ENCODE results near the gene ARSA. TPM values are rescaled to one million over a fixed set of nuclear protein-coding genes. Genes with fewer than 3 reads are reported as not detected.
A peak's percentile ranks its signal among the peaks of the same experiment; 100 is the strongest.

The ARSA gene
- polyA plus RNA-seq, 1 of the 3 experiments (the other 2 are of a cell fraction), result 34.2 TPM

GRCh38 chr22:50633771-50634170, 5.8 kb upstream of the ARSA start:
- TF ChIP-seq RFX5 (IDR thresholded peaks at IDR 0.05; ENCODE audit: low read length) (no peak), USF2 (IDR thresholded peaks at IDR 0.05; ENCODE audit: borderline replicate concordance, low read depth, low read length) (no peak), SMC3 (IDR thresholded peaks at IDR 0.05; ENCODE audit: low read depth, low read length) (no peak)
- 84% methylated on average over 10 of the region's 11 CpGs for WGBS (ENCODE audit: low lambda C conversion rate)
- Histone ChIP-seq H3K9me3 (no peaks in the 10 kb centered on the region), H3K27me3 (ENCODE audit: insufficient read depth) (no peaks in the 10 kb centered on the region), H3K36me3 (replicated peaks in 1 of 2; ENCODE audit: control insufficient read depth in 1 of 2, insufficient read depth in 2 of 2, low read length in 1 of 2) (no peaks in the 10 kb centered on the region), H2AFZ (ENCODE audit: low read depth) (no peak overlapping the region), H3K27ac (ENCODE audit: low read depth in 2 of 2, low read length in 1 of 2) (no peak overlapping the region), H3K9ac (no peak overlapping the region), H3K4me2 (no peak overlapping the region), H3K79me2 (ENCODE audit: insufficient read depth) (no peaks in the 10 kb centered on the region), H3K4me1 (ENCODE audit: control insufficient read depth in 1 of 2, insufficient read depth in 2 of 2, low read depth in 1 of 2, low read length in 1 of 2) (peaks cover 5 to 8% of the 10 kb centered on the region in 2 experiments; a peak in 1 of 4 replicates), H3K9me2 (no peaks in the 10 kb centered on the region), H3F3A (replicated peaks; ENCODE audit: insufficient read depth) (no peaks in the 10 kb centered on the region), H3K4me3 (ENCODE audit: low read depth in 2 of 2, low read length in 1 of 2) (no peak overlapping the region), H4K20me1 (ENCODE audit: insufficient read depth) (no peaks in the 10 kb centered on the region)
- CTCF ChIA-PET, result interaction anchor here (0.9 to 1.0 kb wide), 3 partner anchors 13 to 141 kb away, joined by 3 to 4 read pairs (median 4); no protein-coding TSS in a partner anchor
- POLR2A ChIA-PET, result no interaction called here
- peak; percentile 7 for DNase-seq

- no peak overlapping the region for H3K4me3 ChIP-seq (ENCODE audit: low read depth in 2 of 2, low read length in 1 of 2)
- H3F3A ChIP-seq (replicated peaks; ENCODE audit: insufficient read depth), result no peaks in the 10 kb centered on the region
- ChIA-PET CTCF (interaction anchor here (0.9 kb wide), 1 partner anchor 12 kb away, joined by 3 read pairs; no protein-coding TSS in a partner anchor), POLR2A (interaction anchor here (0.7 kb wide), 1 partner anchor 35 kb away, joined by 3 read pairs; no protein-coding TSS in a partner anchor)
- no peak overlapping the region for H3K27ac ChIP-seq (ENCODE audit: low read depth in 2 of 2, low read length in 1 of 2)
- no peaks in the 10 kb centered on the region for H3K9me3 ChIP-seq
- no peak for DNase-seq
- H3K79me2 ChIP-seq (ENCODE audit: insufficient read depth), result no peaks in the 10 kb centered on the region
- no peaks in the 10 kb centered on the region for H3K27me3 ChIP-seq (ENCODE audit: insufficient read depth)
- no peaks in the 10 kb centered on the region for H3K36me3 ChIP-seq (replicated peaks in 1 of 2; ENCODE audit: control insufficient read depth in 1 of 2, insufficient read depth in 2 of 2, low read length in 1 of 2)
- H2AFZ ChIP-seq (ENCODE audit: low read depth), result no peak overlapping the region
- H4K20me1 ChIP-seq (ENCODE audit: insufficient read depth), result no peaks in the 10 kb centered on the region
- TF ChIP-seq NFIC (IDR thresholded peaks at IDR 0.05; ENCODE audit: borderline replicate concordance), result no peak
- no peak for TF ChIP-seq FOXM1 (IDR thresholded peaks at IDR 0.05; ENCODE audit: low read depth)
- peak; percentile 35; the same call in 1 of the 2 replicates for TF ChIP-seq TCF12 (IDR thresholded peaks at IDR 0.05)
- no peak for TF ChIP-seq GATA2 (CRISPR knock-in tag; IDR thresholded peaks at IDR 0.05)
- no peak overlapping the region for H3K9ac ChIP-seq
- H3K4me2 ChIP-seq, result no peak overlapping the region
- H3K9me2 ChIP-seq, result no peaks in the 10 kb centered on the region
- WGBS (ENCODE audit: low lambda C conversion rate), result 93% methylated on average over 5 of the region's 5 CpGs
- peaks cover 5 to 12% of the 10 kb centered on the region in 2 experiments; a peak in 1 of 4 replicates for H3K4me1 ChIP-seq (ENCODE audit: control insufficient read depth in 1 of 2, insufficient read depth in 2 of 2, low read depth in 1 of 2, low read length in 1 of 2)
Observed at GRCh38 chr22:50633086-50633485, 5.1 kb upstream of the ARSA start.

GRCh38 chr22:50630376-50630775, 2.4 kb upstream of the ARSA start:
- H3K9me3 ChIP-seq, result no peaks in the 10 kb centered on the region
- no peaks in the 10 kb centered on the region for H3K36me3 ChIP-seq (replicated peaks in 1 of 2; ENCODE audit: control insufficient read depth in 1 of 2, insufficient read depth in 2 of 2, low read length in 1 of 2)
- no peak overlapping the region for H3K9ac ChIP-seq
- no peak overlapping the region for H3K4me2 ChIP-seq
- no peak for DNase-seq
- H3K9me2 ChIP-seq, result no peaks in the 10 kb centered on the region
- peaks cover 5 to 22% of the 10 kb centered on the region in 2 experiments; a peak in 1 of 4 replicates for H3K4me1 ChIP-seq (ENCODE audit: control insufficient read depth in 1 of 2, insufficient read depth in 2 of 2, low read depth in 1 of 2, low read length in 1 of 2)
- no peaks in the 10 kb centered on the region for H3K27me3 ChIP-seq (ENCODE audit: insufficient read depth)
- no peak for TF ChIP-seq POLR2AphosphoS5 (IDR thresholded peaks at IDR 0.05; ENCODE audit: low read depth, low read length)
- TF ChIP-seq FOXJ3 (CRISPR knock-in tag; IDR thresholded peaks at IDR 0.05), result no peak
- TF ChIP-seq RAD21 (IDR thresholded peaks at IDR 0.05; ENCODE audit: low read length), result no peak
- no peak for TF ChIP-seq ELF1 (IDR thresholded peaks at IDR 0.05)
- TF ChIP-seq CHD2 (IDR thresholded peaks at IDR 0.05; ENCODE audit: low read length, partially characterized antibody), result no peak
- TF ChIP-seq NRF1 (IDR thresholded peaks at IDR 0.05; ENCODE audit: low read depth, low read length), result no peak
- TF ChIP-seq RCOR1 (IDR thresholded peaks at IDR 0.05; ENCODE audit: low read length), result no peak
- no peak for TF ChIP-seq ZBTB33 (IDR thresholded peaks at IDR 0.05; ENCODE audit: borderline replicate concordance, low read depth)
- no peak for TF ChIP-seq MXI1 (IDR thresholded peaks at IDR 0.05; ENCODE audit: low read depth, low read length)
- no peak for TF ChIP-seq USF2 (IDR thresholded peaks at IDR 0.05; ENCODE audit: borderline replicate concordance, low read depth, low read length)
- no peak for TF ChIP-seq TAF1 (IDR thresholded peaks at IDR 0.05; ENCODE audit: borderline replicate concordance, low read depth, low read length)
- H3F3A ChIP-seq (replicated peaks; ENCODE audit: insufficient read depth), result no peaks in the 10 kb centered on the region
- CTCF ChIA-PET, result no interaction called here
- no peaks in the 10 kb centered on the region for H4K20me1 ChIP-seq (ENCODE audit: insufficient read depth)
- WGBS (ENCODE audit: low lambda C conversion rate), result 93% methylated on average over 2 of the region's 5 CpGs
- peaks cover 7% of the 10 kb centered on the region; the same call in 1 of the 2 replicates for H3K79me2 ChIP-seq (ENCODE audit: insufficient read depth)
- POLR2A ChIA-PET, result no interaction called here
- H3K27ac ChIP-seq (ENCODE audit: low read depth in 2 of 2, low read length in 1 of 2), result no peak overlapping the region
- no peak overlapping the region for H2AFZ ChIP-seq (ENCODE audit: low read depth)
- no peak overlapping the region for H3K4me3 ChIP-seq (ENCODE audit: low read depth in 2 of 2, low read length in 1 of 2)
